Measurements from ENCODE around the gene ADRM1.

GRCh38 chr20:62336775-62337557, 34.2 kb downstream of the ADRM1 start:
- TF ChIP-seq POLR2A (IDR thresholded peaks at IDR 0.05) (no peak), CTCF (IDR thresholded peaks at IDR 0.05) (no peak)

All from adrenal gland (tissue), 5 donors.